Measurements from ENCODE around the gene LYPD6B.

DNA sequence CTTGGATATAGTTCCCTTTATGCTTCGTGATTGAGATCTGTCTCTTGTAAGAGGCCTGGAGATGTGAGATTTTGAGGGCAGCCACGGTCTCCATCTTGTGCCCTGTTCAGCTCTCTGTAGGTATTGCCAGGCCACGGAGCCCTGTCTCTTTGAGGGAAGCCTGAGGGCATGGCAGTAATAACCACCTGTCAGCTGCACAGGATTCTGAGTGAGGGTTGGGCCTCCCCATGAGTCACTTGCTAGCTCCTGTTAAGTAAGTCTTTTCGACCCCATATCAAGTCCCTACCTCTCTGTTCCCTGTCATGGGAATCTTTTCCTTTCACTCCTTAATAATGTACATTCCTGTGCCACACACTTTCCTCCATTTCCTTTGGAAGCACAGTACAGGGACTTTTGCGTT, 20.4 kb downstream of the LYPD6B start:
- TF ChIP-seq CTCF (conservative IDR thresholded peaks at IDR 0.05; ENCODE audit: low read depth, low read length) (no peak), EZH2 (IDR thresholded peaks at IDR 0.05; ENCODE audit: low read length, unreplicated experiment) (no peak), EZH2phosphoT487 (IDR thresholded peaks at IDR 0.05; ENCODE audit: borderline replicate concordance, low read length) (no peak)

All from PC-3 (cell line).